SK-N-SH treated with all-trans-retinoic acid at 6 μM for 48 hours (cell line): ENCODE results near the gene LRRC2.

Experiments used
- ARNTL ChIP-seq: fragments of 450-650 bp; formaldehyde crosslinking; IDR thresholded peaks from 2 replicates; pipeline ENCODE4 v1.5.0; 2020; ENCODE audit warnings: low read depth, mild to moderate bottlenecking, moderate library complexity, borderline replicate concordance
- CREB5 ChIP-seq: fragments of 250-450 bp; sonication (Bioruptor Pico); IDR thresholded peaks from 2 replicates; pipeline ENCODE4 v1.5.1; 2020; ENCODE audit warnings: low read depth, mild to moderate bottlenecking, moderate library complexity
- CSDC2 ChIP-seq: fragments of 250-450 bp; sonication (Bioruptor Pico); IDR thresholded peaks from 2 replicates; pipeline ENCODE4 v1.5.0; 2020; ENCODE audit warnings: mild to moderate bottlenecking, moderate library complexity
- GLIS3 ChIP-seq: fragments of 250-450 bp; sonication (Bioruptor Pico); IDR thresholded peaks from 2 replicates; pipeline ENCODE4 v1.5.0; 2020; ENCODE audit warnings: mild to moderate bottlenecking, moderate library complexity
- ISL1 ChIP-seq: fragments of 250-450 bp; sonication (Bioruptor Pico); IDR thresholded peaks from 2 replicates; pipeline ENCODE4 v2.1.2; 2022; ENCODE audit warnings: mild to moderate bottlenecking, moderate library complexity
- OSR1 ChIP-seq: fragments of 250-450 bp; sonication (Bioruptor Pico); IDR thresholded peaks from 2 replicates; pipeline ENCODE4 v1.8.0; 2022; ENCODE audit warnings: moderate library complexity, mild to moderate bottlenecking, inconsistent platforms
- PATZ1 ChIP-seq: fragments of 250-450 bp; sonication (Bioruptor Pico); IDR thresholded peaks from 2 replicates; pipeline ENCODE4 v1.8.0; 2020; ENCODE audit warnings: mild to moderate bottlenecking, moderate library complexity, borderline replicate concordance
- PPARA ChIP-seq: fragments of 250-450 bp; sonication (Bioruptor Pico); IDR thresholded peaks from 2 replicates; pipeline ENCODE4 v1.5.0; 2020; ENCODE audit warnings: mild to moderate bottlenecking, borderline replicate concordance
- RARB ChIP-seq: fragments of 250-450 bp; sonication (Bioruptor Pico); IDR thresholded peaks from 2 replicates; pipeline ENCODE4 v1.8.0; 2021; ENCODE audit warnings: mild to moderate bottlenecking, moderate library complexity
- SNAI2 ChIP-seq: fragments of 250-450 bp; sonication (Bioruptor Pico); IDR thresholded peaks from 2 replicates; pipeline ENCODE4 v1.5.0; 2020; ENCODE audit warnings: mild to moderate bottlenecking, moderate library complexity
- TCF4 ChIP-seq: fragments of 250-450 bp; sonication (Bioruptor Pico); IDR thresholded peaks from 2 replicates; pipeline ENCODE4 v1.8.0; 2021; ENCODE audit warnings: mild to moderate bottlenecking, moderate library complexity, borderline replicate concordance
- ZFP30 ChIP-seq: fragments of 450-650 bp; formaldehyde crosslinking; IDR thresholded peaks from 2 replicates; pipeline ENCODE4 v1.5.0; 2022; ENCODE audit warnings: mild to moderate bottlenecking, moderate library complexity

DNA sequence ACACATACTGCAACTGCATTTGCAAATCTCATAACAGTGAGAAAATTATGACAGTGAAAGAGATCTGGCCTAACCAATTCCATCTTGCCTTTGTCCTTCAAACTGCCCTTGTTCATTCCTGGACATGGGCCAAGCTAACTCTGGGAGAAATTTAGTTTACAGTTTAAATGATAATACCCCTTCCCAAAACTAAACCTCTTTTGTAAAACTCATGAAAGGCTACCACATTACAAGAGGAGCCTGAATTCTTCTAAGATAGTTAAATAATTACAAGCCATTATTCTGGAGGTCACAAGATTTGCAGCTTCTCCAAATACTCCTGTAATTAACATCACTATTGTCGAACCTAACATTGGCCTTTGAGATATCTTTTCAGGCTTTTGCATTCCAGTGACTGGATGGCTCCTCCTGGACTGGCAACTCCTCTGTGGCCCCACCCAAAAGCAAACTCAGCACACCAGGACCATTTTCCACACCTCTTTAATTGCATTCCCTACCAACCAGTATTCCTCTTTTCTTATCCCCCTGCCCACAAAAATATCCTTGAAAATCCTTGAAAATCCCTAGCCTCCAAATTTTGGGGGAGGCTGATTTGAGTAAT, 37.4 kb upstream of the LRRC2 start:
- TF ChIP-seq ARNTL (CRISPR knock-in tag) (no peak), PATZ1 (CRISPR knock-in tag) (no peak), CREB5 (CRISPR knock-in tag) (no peak), PPARA (CRISPR knock-in tag) (no peak), TCF4 (CRISPR knock-in tag) (no peak), ZFP30 (CRISPR knock-in tag) (no peak), CSDC2 (CRISPR knock-in tag) (no peak), RARB (no peak), GLIS3 (no peak), SNAI2 (CRISPR knock-in tag) (no peak), OSR1 (CRISPR knock-in tag) (no peak), ISL1 (CRISPR knock-in tag) (no peak)
